HFFc6 (cell line): ENCODE measurements around the gene MSI2. TPM values are rescaled to one million over a fixed set of nuclear protein-coding genes. Genes with fewer than 3 reads are reported as not detected.

Source experiments
- DNase-seq: peaks from one replicate; pipeline ENCODE4 v3.0.0-alpha.2; 2018
- H3K27ac Mint-ChIP-seq: 2 replicates; pipeline ENCODE4 v1.8.0; 2020; ENCODE audit warnings: mild to moderate bottlenecking, mixed read lengths
- H3K27me3 Mint-ChIP-seq: 2 replicates; pipeline ENCODE4 v1.8.0; 2021; ENCODE audit warnings: mild to moderate bottlenecking, moderate library complexity, mixed read lengths; ENCODE audit not compliant: insufficient read depth
- H3K36me3 Mint-ChIP-seq: 2 replicates; pipeline ENCODE4 v1.8.0; 2021; ENCODE audit warnings: low read depth, mixed read lengths
- H3K4me1 Mint-ChIP-seq: 2 replicates; pipeline ENCODE4 v1.8.0; 2020; ENCODE audit warnings: low read depth, mixed read lengths
- H3K4me3 Mint-ChIP-seq: 2 replicates; pipeline ENCODE4 v1.8.0; 2020; ENCODE audit warnings: mild to moderate bottlenecking, moderate library complexity, mixed read lengths
- H3K9me3 Mint-ChIP-seq: 2 replicates; pipeline ENCODE4 v1.8.0; 2020; ENCODE audit warnings: mild to moderate bottlenecking, mixed read lengths
- total RNA-seq, 6 experiments: library from RNA; stranded (reverse); fragmentation: NEBNext Ultra II Directional; extraction: Animal tissue kit (Norgen Biotek cat#: 25700); gene quantifications; 2 replicates in 1 of 6; 3 replicates in 5 of 6; pipeline ENCODE4 v1.2.3, GENCODE V29; 2021
- TF ChIP-seq, protein P1 (sequence below): fragments of 200-600 bp; sonication (generic); IDR thresholded peaks from 2 replicates; pipeline ENCODE4 v1.5.0; 2021; ENCODE audit warnings: antibody characterized with exemption, mild to moderate bottlenecking

MSI2 gene
- total RNA-seq, 6 experiments from 2014 or later, result 53.5 to 71.7 (median 55.0) TPM

DNA sequence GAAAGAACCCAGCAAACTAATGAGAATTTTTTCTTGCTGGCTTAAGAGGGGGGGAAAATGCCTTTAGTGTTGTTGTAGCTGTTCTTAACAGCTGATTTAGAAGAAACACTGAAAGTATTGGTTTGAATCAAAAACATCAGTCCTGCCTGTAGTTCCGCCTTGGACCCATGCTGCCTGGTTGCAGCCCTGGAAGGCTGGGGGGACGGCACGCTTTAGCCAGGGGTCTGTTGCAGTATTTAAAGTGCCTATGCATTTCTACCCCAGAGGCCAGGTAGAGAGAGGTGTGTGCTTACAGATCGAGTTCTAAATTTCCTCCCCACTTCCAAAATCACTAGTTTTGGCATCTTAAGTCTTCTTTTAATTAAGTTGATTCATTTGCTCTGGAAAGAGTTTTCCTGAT, 286.9 kb downstream of the MSI2 start:
- no peak for DNase-seq
- Mint-ChIP-seq H3K4me3 (no peak overlapping the region), H3K9me3 (no peaks in the 10 kb centered on the region), H3K36me3 (no peaks in the 10 kb centered on the region), H3K27ac (no peak overlapping the region), H3K27me3 (no peaks in the 10 kb centered on the region; the same call in none of the 2 replicates), H3K4me1 (peaks cover 27% of the 10 kb centered on the region)
- TF ChIP-seq, protein P1, sequence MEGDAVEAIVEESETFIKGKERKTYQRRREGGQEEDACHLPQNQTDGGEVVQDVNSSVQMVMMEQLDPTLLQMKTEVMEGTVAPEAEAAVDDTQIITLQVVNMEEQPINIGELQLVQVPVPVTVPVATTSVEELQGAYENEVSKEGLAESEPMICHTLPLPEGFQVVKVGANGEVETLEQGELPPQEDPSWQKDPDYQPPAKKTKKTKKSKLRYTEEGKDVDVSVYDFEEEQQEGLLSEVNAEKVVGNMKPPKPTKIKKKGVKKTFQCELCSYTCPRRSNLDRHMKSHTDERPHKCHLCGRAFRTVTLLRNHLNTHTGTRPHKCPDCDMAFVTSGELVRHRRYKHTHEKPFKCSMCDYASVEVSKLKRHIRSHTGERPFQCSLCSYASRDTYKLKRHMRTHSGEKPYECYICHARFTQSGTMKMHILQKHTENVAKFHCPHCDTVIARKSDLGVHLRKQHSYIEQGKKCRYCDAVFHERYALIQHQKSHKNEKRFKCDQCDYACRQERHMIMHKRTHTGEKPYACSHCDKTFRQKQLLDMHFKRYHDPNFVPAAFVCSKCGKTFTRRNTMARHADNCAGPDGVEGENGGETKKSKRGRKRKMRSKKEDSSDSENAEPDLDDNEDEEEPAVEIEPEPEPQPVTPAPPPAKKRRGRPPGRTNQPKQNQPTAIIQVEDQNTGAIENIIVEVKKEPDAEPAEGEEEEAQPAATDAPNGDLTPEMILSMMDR, result no peak

DNA sequence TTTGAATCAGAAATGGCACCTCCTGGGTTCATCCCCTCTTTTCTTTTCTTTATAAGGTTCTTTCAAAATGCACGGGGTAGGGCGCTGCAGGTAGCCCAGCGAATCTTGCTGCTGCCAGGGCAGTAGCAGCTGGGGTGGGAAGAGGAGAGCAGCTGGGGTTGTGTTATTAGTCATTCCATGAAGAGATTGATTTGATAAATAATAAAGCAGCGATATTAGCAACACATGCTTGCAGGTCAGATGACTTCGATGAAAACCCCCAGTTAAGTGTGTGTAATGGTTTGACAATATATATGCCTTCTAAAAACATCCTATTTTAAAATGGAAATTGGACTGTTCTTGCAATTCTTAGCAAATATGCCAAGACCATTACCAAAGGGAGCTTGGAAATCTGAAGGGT, 288.1 kb downstream of the MSI2 start:
- DNase-seq, result no peak
- H3K4me1 Mint-ChIP-seq, result peaks cover 24% of the 10 kb centered on the region
- no peaks in the 10 kb centered on the region for H3K9me3 Mint-ChIP-seq
- no peak overlapping the region for H3K27ac Mint-ChIP-seq
- H3K27me3 Mint-ChIP-seq, result no peaks in the 10 kb centered on the region; the same call in none of the 2 replicates
- no peak overlapping the region for H3K4me3 Mint-ChIP-seq
- TF ChIP-seq, protein P1, result no peak
- no peaks in the 10 kb centered on the region for H3K36me3 Mint-ChIP-seq

DNA sequence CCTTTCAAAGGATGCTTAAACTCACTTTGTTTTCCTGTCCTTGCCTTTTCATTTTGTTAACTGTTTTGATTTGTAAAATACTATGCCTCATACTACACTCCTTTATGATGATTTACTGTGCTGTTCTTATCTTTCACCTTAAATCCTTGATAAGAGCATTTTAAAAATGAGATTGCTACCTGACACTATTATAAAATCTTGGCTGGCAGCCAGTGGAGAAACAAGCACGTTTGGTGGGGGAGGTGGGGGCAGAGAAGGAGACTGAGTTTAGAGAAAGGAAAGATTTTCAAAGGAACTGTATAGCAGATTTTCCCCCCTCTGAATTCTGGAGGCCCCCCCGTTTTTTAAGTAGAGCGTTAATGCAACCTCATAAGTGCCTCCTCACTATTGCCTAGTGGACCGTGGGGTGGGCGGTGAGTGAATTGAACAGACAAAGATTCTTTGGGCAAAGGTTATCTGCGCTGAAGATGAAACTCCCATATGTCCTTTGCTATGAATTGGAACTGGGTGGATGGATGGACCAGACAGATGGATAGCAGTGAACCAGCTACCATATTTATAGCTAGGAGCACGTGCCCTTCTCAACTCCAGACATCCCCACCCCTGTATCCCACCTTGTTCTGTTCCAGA, 288.6 kb downstream of the MSI2 start:
- Mint-ChIP-seq H3K27ac (no peak overlapping the region), H3K4me1 (peaks cover 24% of the 10 kb centered on the region), H3K9me3 (no peaks in the 10 kb centered on the region), H3K27me3 (no peaks in the 10 kb centered on the region; the same call in none of the 2 replicates), H3K36me3 (no peaks in the 10 kb centered on the region), H3K4me3 (no peak overlapping the region)
- DNase-seq, result no peak
- TF ChIP-seq, protein P1, result no peak

DNA sequence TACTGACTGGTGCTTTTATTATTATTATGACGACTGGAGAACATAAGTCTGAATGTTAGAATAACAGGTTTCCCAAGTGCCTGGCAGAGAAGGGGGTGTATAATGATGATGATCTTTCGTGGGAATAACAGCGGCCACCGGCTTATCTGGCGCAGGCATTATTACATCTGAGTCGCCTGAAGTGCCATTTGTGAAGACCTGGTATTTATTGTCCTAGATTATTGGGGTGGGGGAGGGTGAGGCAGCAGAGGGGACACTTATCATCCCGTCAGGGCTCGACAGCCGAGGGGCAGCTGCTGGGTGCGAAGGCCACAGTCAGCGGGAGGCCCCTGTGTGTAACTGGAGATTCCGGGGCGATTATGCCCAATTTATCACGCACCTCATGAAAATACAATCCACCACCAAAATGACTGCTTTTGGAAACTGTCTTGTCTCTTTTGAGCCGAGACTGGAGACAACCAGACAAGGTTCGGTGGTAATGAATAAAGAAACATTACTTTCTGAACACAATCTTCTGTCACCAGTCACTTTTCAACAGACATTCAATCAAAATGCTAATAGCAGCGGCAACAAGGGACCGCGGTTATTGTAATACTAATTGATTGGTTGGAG, 289.5 kb downstream of the MSI2 start:
- no peaks in the 10 kb centered on the region for H3K9me3 Mint-ChIP-seq
- no peak for DNase-seq
- H3K4me1 Mint-ChIP-seq, result peaks cover 24% of the 10 kb centered on the region
- H3K36me3 Mint-ChIP-seq, result no peaks in the 10 kb centered on the region
- H3K4me3 Mint-ChIP-seq, result no peak overlapping the region
- no peaks in the 10 kb centered on the region; the same call in none of the 2 replicates for H3K27me3 Mint-ChIP-seq
- no peak overlapping the region for H3K27ac Mint-ChIP-seq
- TF ChIP-seq, protein P1, result no peak

DNA sequence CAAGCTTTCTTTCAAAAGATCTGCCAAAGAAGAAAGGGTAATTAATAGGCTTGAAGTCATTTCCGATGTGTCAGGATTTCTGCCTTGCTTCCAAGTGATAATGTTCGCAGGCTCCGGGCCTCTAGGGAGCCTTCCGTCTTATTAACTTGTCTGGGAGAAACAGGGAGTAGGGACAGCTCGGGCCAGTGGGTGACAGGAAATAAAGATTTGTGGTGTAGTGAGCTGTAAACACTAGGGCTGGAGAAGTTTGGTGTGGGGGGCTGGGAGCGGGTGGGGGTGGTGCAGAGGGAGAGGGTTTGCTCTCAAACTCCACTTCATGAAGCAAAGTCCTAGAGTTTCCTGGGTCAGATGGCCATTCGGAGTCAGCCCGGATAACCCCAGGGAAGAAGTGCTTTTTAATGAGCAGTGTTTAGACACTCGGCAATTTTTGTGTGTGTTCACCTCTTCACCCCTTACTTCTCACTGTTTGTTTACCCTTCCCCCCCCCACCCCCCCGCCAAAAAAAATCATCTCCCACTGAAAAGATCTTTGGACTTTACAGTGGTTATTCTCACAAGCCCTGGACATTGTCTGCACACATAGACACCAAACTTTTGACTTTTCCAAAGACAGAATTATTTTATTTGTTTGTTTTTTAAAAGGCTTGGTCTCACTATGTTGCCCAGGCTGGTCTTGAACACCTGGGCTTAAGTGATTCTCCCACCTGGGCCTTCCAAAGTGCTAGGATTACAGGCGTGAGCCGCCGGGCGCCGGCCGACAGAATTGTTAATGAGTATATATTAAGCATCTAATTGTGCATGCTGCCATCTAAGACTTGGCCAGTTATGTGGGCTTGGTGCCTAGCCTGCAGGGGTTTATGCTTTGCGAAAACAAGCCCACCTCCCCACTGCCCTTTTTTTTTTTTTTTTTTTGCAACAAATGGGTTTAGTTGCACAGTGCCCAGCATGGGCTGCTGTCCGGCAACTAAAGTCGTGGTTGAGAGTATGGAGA, 292.4 kb downstream of the MSI2 start:
- no peaks in the 10 kb centered on the region for H3K36me3 Mint-ChIP-seq
- H3K9me3 Mint-ChIP-seq, result no peaks in the 10 kb centered on the region
- H3K4me1 Mint-ChIP-seq, result peaks cover 32% of the 10 kb centered on the region

More for the DNA sequence above, 292.4 kb downstream of the MSI2 start:
- H3K4me3 Mint-ChIP-seq, result no peak overlapping the region
- no peaks in the 10 kb centered on the region; the same call in none of the 2 replicates for H3K27me3 Mint-ChIP-seq
- H3K27ac Mint-ChIP-seq, result no peak overlapping the region
- TF ChIP-seq, protein P1, result no peak
- no peak for DNase-seq
